GM12878 (cell line): Measurements from ENCODE around the gene AREG. TPM values are rescaled to one million over a fixed set of nuclear protein-coding genes. Genes with fewer than 3 reads are reported as not detected.

Experiments
- ATAC-seq: fragments of 200-7000 bp; cut with Tn5 transposase; 3 replicates; pipeline ENCODE4 v1.9.1; 2020; ENCODE audit warnings: mild to moderate bottlenecking, moderate library complexity
- BruUV-seq: library from RNA; stranded (reverse); fragments of 400-500 nt; replicated peaks from 2 replicates; lab custom pipeline; 2021; lab: Mats Ljungman, UMichigan
- CTCF ChIA-PET: fragments of 300-600 bp; sonication (Branson Sonifier 250); formaldehyde crosslinking; extraction: SDS; loops from one replicate; lab custom pipeline; 2021; ENCODE audit warnings: inconsistent platforms; lab: Yijun Ruan, JAX
- POLR2A ChIA-PET: fragments of 350-600 bp; formaldehyde crosslinking; extraction: SDS; loops from one replicate; lab custom pipeline; 2021; ENCODE audit warnings: inconsistent platforms; lab: Charles Lee
- RAD21 ChIA-PET: fragments of 300-600 bp; sonication (Branson Sonifier 250); formaldehyde crosslinking; loops from one replicate; lab custom pipeline; 2023; ENCODE audit warnings: antibody characterized with exemption; ENCODE audit not compliant: unreplicated experiment; lab: Charles Lee
- SMC1A ChIA-PET: fragments of 300-600 bp; sonication (Branson Sonifier 250); formaldehyde crosslinking; loops from one replicate; lab custom pipeline; 2023; ENCODE audit not compliant: unreplicated experiment, uncharacterized antibody; lab: Charles Lee
- DNase-seq: peaks from one replicate; pipeline ENCODE4 v3.0.0-alpha.2; 2011; ENCODE audit warnings: low read depth, low spot score
- FAIRE-seq: peaks from 3 replicates; lab custom pipeline; 2011; peaks lifted over from hg19 to GRCh38; lab: Jason Lieb, UNC
- H2AFZ ChIP-seq: 2 replicates; pipeline ENCODE4 v1.6.0; 2011; ENCODE audit warnings: low read depth, low read length, control low read depth; ENCODE audit not compliant: control insufficient read depth
- H3K27ac ChIP-seq: 2 replicates; pipeline ENCODE4 v1.5.1; 2011; ENCODE audit warnings: control low read depth; ENCODE audit not compliant: control insufficient read depth, insufficient read depth
- H3K27me3 ChIP-seq, 2 experiments: replicated peaks in 1 of 2; 2 replicates each; pipeline versions ENCODE4 v1.6.0 to v1.6.1; 2011; ENCODE audit warnings: low read length in 1 of 2; ENCODE audit not compliant: control insufficient read depth in 2 of 2, insufficient read depth in 2 of 2
- H3K36me3 ChIP-seq, 2 experiments: 2 replicates each; pipeline ENCODE4 v1.5.1; 2011; ENCODE audit warnings: low read length in 1 of 2; ENCODE audit not compliant: control insufficient read depth in 2 of 2, insufficient read depth in 2 of 2
- H3K4me1 ChIP-seq: 2 replicates; pipeline ENCODE4 v1.6.1; 2011; ENCODE audit warnings: mild to moderate bottlenecking, low read length, moderate library complexity, mixed read lengths; ENCODE audit not compliant: control insufficient read depth, insufficient read depth
- H3K4me2 ChIP-seq: 2 replicates; pipeline ENCODE4 v1.6.0; 2011; ENCODE audit warnings: control low read depth; ENCODE audit not compliant: control insufficient read depth, insufficient read depth
- H3K4me3 ChIP-seq: fragments of 200-600 bp; sonication (generic); 2 replicates; pipeline ENCODE4 v1.5.1; 2016
- H3K79me2 ChIP-seq: 2 replicates; pipeline ENCODE4 v1.6.0; 2011; ENCODE audit warnings: low read length; ENCODE audit not compliant: control insufficient read depth, insufficient read depth
- H3K9ac ChIP-seq: 2 replicates; pipeline ENCODE4 v1.8.0; 2011; ENCODE audit warnings: low read length, control low read depth, mixed read lengths; ENCODE audit not compliant: control insufficient read depth, insufficient read depth
- H3K9me3 ChIP-seq: replicated peaks from 3 replicates; pipeline ENCODE4 v1.5.1; 2011; ENCODE audit warnings: mild to moderate bottlenecking, low read length; ENCODE audit not compliant: control insufficient read depth, insufficient read depth
- H4K20me1 ChIP-seq: 2 replicates; pipeline ENCODE4 v1.6.0; 2011; ENCODE audit not compliant: control insufficient read depth, insufficient read depth
- ESRRA ChIP-seq: IDR thresholded peaks from 2 replicates; pipeline ENCODE4 v1.6.1; 2012; ENCODE audit warnings: mild to moderate bottlenecking, low read length, improper control_type of control experiment
- GATAD2B ChIP-seq: fragments of 450-650 bp; conservative IDR thresholded peaks from 2 replicates; pipeline ENCODE4 v1.6.1; 2017; ENCODE audit warnings: low read depth, mild to moderate bottlenecking, moderate library complexity
- HDAC6 ChIP-seq: fragments of 200-600 bp; sonication (generic); IDR thresholded peaks from one replicate; pipeline ENCODE4 v1.8.0; 2017; ENCODE audit warnings: antibody characterized with exemption; ENCODE audit not compliant: unreplicated experiment
- IKZF1 ChIP-seq: fragments of 450-650 bp; conservative IDR thresholded peaks from 2 replicates; pipeline ENCODE4 v1.6.1; 2017; ENCODE audit warnings: antibody characterized with exemption, mild to moderate bottlenecking
- MAX ChIP-seq: IDR thresholded peaks from 2 replicates; pipeline ENCODE4 v1.6.1; 2012; ENCODE audit warnings: low read depth, low read length, improper control_type of control experiment
- MTA2 ChIP-seq: fragments of 450-650 bp; IDR thresholded peaks from 2 replicates; pipeline ENCODE4 v1.6.1; 2016; ENCODE audit warnings: low read depth, mild to moderate bottlenecking, moderate library complexity
- NR2C1 ChIP-seq: fragments of 450-650 bp; IDR thresholded peaks from 2 replicates; pipeline ENCODE4 v1.6.1; 2017; ENCODE audit warnings: antibody characterized with exemption, mild to moderate bottlenecking, moderate library complexity
- POLR2A ChIP-seq: IDR thresholded peaks from 2 replicates; pipeline ENCODE4 v1.6.1; 2011; ENCODE audit warnings: low read depth, mild to moderate bottlenecking, low read length
- REST ChIP-seq: IDR thresholded peaks from 2 replicates; pipeline ENCODE4 v1.6.1; 2012; ENCODE audit warnings: mild to moderate bottlenecking, low read depth, low read length
- ZNF274 ChIP-seq: IDR thresholded peaks from one replicate; pipeline ENCODE4 v1.8.0; 2011; ENCODE audit not compliant: insufficient read length, insufficient read depth
- ZNF592 ChIP-seq: fragments of 450-650 bp; IDR thresholded peaks from 2 replicates; pipeline ENCODE4 v1.6.1; 2017; ENCODE audit warnings: mild to moderate bottlenecking, moderate library complexity
- ZZZ3 ChIP-seq: IDR thresholded peaks from 2 replicates; pipeline ENCODE4 v1.6.1; 2011; ENCODE audit warnings: low read depth; ENCODE audit not compliant: control insufficient read depth, insufficient read length
- in situ Hi-C: fragments of 300-500 bp; cut with MboI; formaldehyde crosslinking; loops from 9 replicates; pipeline ENCODE4 v1.14.3; 2018; ENCODE audit warnings: mixed read lengths
- intact Hi-C: fragments of 100-400 bp; cut with micrococcal nuclease; formaldehyde crosslinking; loops from one replicate; pipeline ENCODE4 v1.14.2; 2022; ENCODE audit not compliant: unreplicated experiment
- polyA plus RNA-seq, 11 experiments: library from polyadenylated mRNA; depleted of rRNA in 4 of 11; unstranded in 6 of 11; stranded (reverse) in 5 of 11; fragments of >200 nt; fragmentation: Nextera tagmentation in 4 of 11; fragmentation: Illumina TruSeq in 1 of 11; extraction: Ambion mirVana in 4 of 11; extraction: Trizol in 1 of 11; gene quantifications; 1 replicate in 1 of 11; 2 replicates in 10 of 11; pipeline versions ENCODE4 v1.2.1 to v1.2.3, GENCODE V29; 2011 to 2016; ENCODE audit warnings: inconsistent platforms in 2 of 11, missing spikeins in 2 of 11, low read depth in 1 of 11
- total RNA-seq, 4 experiments: library from RNA; depleted of rRNA in 3 of 4; stranded (reverse); fragments of >200 nt in 3 of 4; fragmentation: Illumina TruSeq in 1 of 4; extraction: Trizol in 1 of 4; gene quantifications; 2 replicates each; pipeline versions ENCODE4 v1.2.1 to v1.2.3, GENCODE V29; 2013 to 2021

AREG gene
- total and polyA plus RNA-seq, 10 of the 15 experiments (the other 5 are each of a cell fraction or from before 2014, with no cell fraction given), result 0.25 to 0.37 TPM; not detected in 8

- TF ChIP-seq REST, result no peak
- TF ChIP-seq NR2C1, result no peak
- TF ChIP-seq GATAD2B, result no peak
- TF ChIP-seq HDAC6, result no peak
- TF ChIP-seq MTA2, result no peak
These were observed 32.7 kb upstream of the AREG start (continued) for GRCh38 chr4:74412225-74412624.

GRCh38 chr4:74413265-74413664 lies 31.7 kb upstream of the AREG start:
- in situ Hi-C loops, result no loop called here
- intact Hi-C loops, result no loop called here

More at GRCh38 chr4:74413265-74413664, 31.7 kb upstream of the AREG start:
- no peak overlapping the region for H3K9ac ChIP-seq
- ChIA-PET SMC1A (no interaction called here), RAD21 (no interaction called here), CTCF (no interaction called here), POLR2A (no interaction called here)
- no peak for TF ChIP-seq POLR2A
- TF ChIP-seq IKZF1, result no peak
- no peak for TF ChIP-seq ZNF274
- TF ChIP-seq ZNF592, result no peak
- no peak for TF ChIP-seq ESRRA
- no peak for TF ChIP-seq ZZZ3
- TF ChIP-seq MAX, result no peak
- H3K27ac ChIP-seq, result no peak overlapping the region
- no TSS peak for BruUV-seq
- DNase-seq, result no peak
- no peak for FAIRE-seq
- no peaks in the 10 kb centered on the region for H4K20me1 ChIP-seq
- no peaks in the 10 kb centered on the region for H3K36me3 ChIP-seq
- H3K4me2 ChIP-seq, result no peak overlapping the region
- H3K27me3 ChIP-seq, result no peaks in the 10 kb centered on the region; a peak in 1 of 4 replicates
- H3K9me3 ChIP-seq, result no peaks in the 10 kb centered on the region
- H3K79me2 ChIP-seq, result no peaks in the 10 kb centered on the region
- ATAC-seq, result no peak
- no peak overlapping the region for H2AFZ ChIP-seq
- H3K4me1 ChIP-seq, result no peaks in the 10 kb centered on the region
- H3K4me3 ChIP-seq, result no peak overlapping the region
